Measurements from ENCODE around the gene USP13.

USP13 gene

DNA sequence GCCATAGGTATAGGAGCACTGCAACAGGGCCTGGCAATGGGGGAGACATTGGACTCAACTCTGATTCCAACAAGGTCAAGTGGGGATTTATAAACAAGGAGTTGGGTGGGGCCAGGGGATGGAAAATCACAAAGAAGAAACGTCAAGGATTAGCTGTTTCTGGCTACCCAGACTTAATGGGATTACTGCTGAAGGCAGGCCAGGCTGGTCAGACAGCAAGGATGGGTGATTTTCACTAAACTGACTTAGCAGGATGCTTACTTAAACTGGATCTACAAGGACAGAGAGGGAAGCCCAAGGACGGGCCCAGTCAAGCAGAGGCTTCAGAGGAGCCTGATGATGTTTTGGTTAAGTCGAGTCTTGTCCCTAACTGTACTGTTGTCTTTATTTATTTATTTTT lies 76.2 kb downstream of the USP13 start:
- H3K9ac ChIP-seq: no peak overlapping the region
- no peak overlapping the region for H2AFZ ChIP-seq (ENCODE audit: low read depth)
- no peak overlapping the region for H3K4me3 ChIP-seq (IDR thresholded peaks at IDR 0.05; ENCODE audit: insufficient read depth, low read depth, low read length)
- H3K4me2 ChIP-seq: no peak overlapping the region
- TF ChIP-seq, protein P1, sequence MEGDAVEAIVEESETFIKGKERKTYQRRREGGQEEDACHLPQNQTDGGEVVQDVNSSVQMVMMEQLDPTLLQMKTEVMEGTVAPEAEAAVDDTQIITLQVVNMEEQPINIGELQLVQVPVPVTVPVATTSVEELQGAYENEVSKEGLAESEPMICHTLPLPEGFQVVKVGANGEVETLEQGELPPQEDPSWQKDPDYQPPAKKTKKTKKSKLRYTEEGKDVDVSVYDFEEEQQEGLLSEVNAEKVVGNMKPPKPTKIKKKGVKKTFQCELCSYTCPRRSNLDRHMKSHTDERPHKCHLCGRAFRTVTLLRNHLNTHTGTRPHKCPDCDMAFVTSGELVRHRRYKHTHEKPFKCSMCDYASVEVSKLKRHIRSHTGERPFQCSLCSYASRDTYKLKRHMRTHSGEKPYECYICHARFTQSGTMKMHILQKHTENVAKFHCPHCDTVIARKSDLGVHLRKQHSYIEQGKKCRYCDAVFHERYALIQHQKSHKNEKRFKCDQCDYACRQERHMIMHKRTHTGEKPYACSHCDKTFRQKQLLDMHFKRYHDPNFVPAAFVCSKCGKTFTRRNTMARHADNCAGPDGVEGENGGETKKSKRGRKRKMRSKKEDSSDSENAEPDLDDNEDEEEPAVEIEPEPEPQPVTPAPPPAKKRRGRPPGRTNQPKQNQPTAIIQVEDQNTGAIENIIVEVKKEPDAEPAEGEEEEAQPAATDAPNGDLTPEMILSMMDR (conservative IDR thresholded peaks at IDR 0.05; ENCODE audit: low read depth, low read length): no peak
- H4K20me1 ChIP-seq (ENCODE audit: insufficient read depth): no peaks in the 10 kb centered on the region
- no peaks in the 10 kb centered on the region for H3K27me3 ChIP-seq (ENCODE audit: insufficient read depth, low read depth)
- H3K79me2 ChIP-seq (ENCODE audit: insufficient read depth, low read depth): no peaks in the 10 kb centered on the region
- H3K36me3 ChIP-seq (ENCODE audit: insufficient read depth): no peaks in the 10 kb centered on the region
- H3K27ac ChIP-seq: no peak overlapping the region
- peaks cover 8% of the 10 kb centered on the region for H3K4me1 ChIP-seq (ENCODE audit: low read depth, poor library complexity, severe bottlenecking)

DNA sequence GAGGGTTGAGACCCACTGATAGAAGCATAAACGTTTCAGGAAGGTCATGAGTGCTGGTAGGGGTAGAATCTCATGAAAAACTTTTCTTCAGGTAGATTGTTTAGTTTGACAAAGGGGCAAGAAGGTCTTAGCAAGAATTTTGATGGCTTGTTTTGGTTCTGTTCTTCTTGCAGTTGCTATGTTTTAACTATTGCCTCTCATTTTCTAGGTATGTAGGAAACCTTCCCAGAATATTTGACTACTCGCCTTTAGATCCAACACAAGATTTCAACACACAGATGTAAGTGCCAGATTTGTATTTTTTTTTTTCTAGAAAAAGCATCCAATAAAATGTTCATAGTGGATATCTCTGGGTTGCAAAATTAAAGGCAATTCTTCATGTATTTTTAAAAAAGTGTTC lies 77.1 kb downstream of the USP13 start:
- peaks cover 17% of the 10 kb centered on the region for H3K4me1 ChIP-seq (ENCODE audit: low read depth, poor library complexity, severe bottlenecking)
- no peak overlapping the region for H2AFZ ChIP-seq (ENCODE audit: low read depth)
- TF ChIP-seq, protein P1 (conservative IDR thresholded peaks at IDR 0.05; ENCODE audit: low read depth, low read length): no peak
- H4K20me1 ChIP-seq (ENCODE audit: insufficient read depth): no peaks in the 10 kb centered on the region
- no peak overlapping the region for H3K4me3 ChIP-seq (IDR thresholded peaks at IDR 0.05; ENCODE audit: insufficient read depth, low read depth, low read length)
- H3K4me2 ChIP-seq: no peak overlapping the region
- H3K79me2 ChIP-seq (ENCODE audit: insufficient read depth, low read depth): no peaks in the 10 kb centered on the region
- H3K27me3 ChIP-seq (ENCODE audit: insufficient read depth, low read depth): no peaks in the 10 kb centered on the region
- H3K9ac ChIP-seq: no peak overlapping the region
- no peak overlapping the region for H3K27ac ChIP-seq
- no peaks in the 10 kb centered on the region for H3K36me3 ChIP-seq (ENCODE audit: insufficient read depth)

DNA sequence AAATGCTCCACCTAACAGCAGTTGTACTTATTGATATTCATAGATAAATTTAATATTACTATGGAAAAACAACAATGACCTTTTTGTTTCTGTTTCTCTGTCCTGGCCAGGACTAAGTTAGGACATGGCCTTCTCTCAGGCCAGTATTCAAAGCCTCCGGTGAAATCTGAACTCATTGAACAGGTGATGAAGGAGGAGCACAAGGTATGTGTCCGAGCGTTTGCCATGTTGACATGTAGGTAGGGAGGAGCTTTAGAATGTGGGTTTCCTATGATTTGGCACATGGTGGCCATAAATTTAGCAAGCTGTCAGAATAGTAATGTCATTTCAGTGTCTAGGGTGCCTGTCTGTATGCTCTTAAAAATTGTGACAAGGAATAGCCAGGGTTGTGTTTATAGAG lies 77.7 kb downstream of the USP13 start:
- Histone ChIP-seq H3K4me2 (no peak overlapping the region), H2AFZ (ENCODE audit: low read depth) (no peak overlapping the region), H3K27ac (no peak overlapping the region), H3K36me3 (ENCODE audit: insufficient read depth) (no peaks in the 10 kb centered on the region), H3K9ac (no peak overlapping the region), H4K20me1 (ENCODE audit: insufficient read depth) (no peaks in the 10 kb centered on the region), H3K79me2 (ENCODE audit: insufficient read depth, low read depth) (no peaks in the 10 kb centered on the region), H3K4me1 (ENCODE audit: low read depth, poor library complexity, severe bottlenecking) (peaks cover 22% of the 10 kb centered on the region), H3K27me3 (ENCODE audit: insufficient read depth, low read depth) (no peaks in the 10 kb centered on the region), H3K4me3 (IDR thresholded peaks at IDR 0.05; ENCODE audit: insufficient read depth, low read depth, low read length) (no peak overlapping the region)
- TF ChIP-seq, protein P1 (conservative IDR thresholded peaks at IDR 0.05; ENCODE audit: low read depth, low read length): no peak

DNA sequence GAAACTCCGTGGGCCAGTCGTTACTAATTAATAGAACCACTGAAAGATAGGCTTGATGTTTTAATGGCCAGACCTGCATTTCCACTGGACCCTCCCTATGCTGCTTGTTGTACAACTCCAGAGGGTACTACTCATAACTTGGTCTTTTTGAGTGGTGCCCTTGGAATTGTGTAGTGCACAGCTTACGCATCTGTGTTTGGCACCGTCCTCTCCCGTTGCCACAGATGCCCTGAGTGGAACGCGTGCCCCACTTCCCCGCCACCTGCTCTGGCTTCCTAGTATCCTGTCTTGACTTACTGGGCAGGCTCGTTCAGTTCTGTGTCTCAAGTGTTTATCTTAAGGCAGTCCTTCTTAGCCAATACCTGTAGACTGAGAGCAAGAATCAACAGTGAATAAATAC lies 78.7 kb downstream of the USP13 start:
- Histone ChIP-seq H3K79me2 (ENCODE audit: insufficient read depth, low read depth) (no peaks in the 10 kb centered on the region), H3K4me3 (IDR thresholded peaks at IDR 0.05; ENCODE audit: insufficient read depth, low read depth, low read length) (no peak overlapping the region), H3K27me3 (ENCODE audit: insufficient read depth, low read depth) (no peaks in the 10 kb centered on the region), H3K36me3 (ENCODE audit: insufficient read depth) (no peaks in the 10 kb centered on the region), H4K20me1 (ENCODE audit: insufficient read depth) (no peaks in the 10 kb centered on the region), H3K9ac (no peak overlapping the region), H3K4me1 (ENCODE audit: low read depth, poor library complexity, severe bottlenecking) (peaks cover 24% of the 10 kb centered on the region), H3K4me2 (no peak overlapping the region), H2AFZ (ENCODE audit: low read depth) (no peak overlapping the region), H3K27ac (no peak overlapping the region)
- TF ChIP-seq, protein P1 (conservative IDR thresholded peaks at IDR 0.05; ENCODE audit: low read depth, low read length): no peak
